DLD1 (cell line): ENCODE data around the gene YWHAQ.

Source experiments
- in situ Hi-C: cut with HindIII; loops from 2 replicates; pipeline ENCODE4 v1.10.0; 2017; ENCODE audit warnings: low sequenced_read_pairs

The YWHAQ gene

GRCh38 chr2:9655441-9656269 lies 24.9 kb upstream of the YWHAQ start:
- in situ Hi-C loops: no loop called here

- in situ Hi-C loops: no loop called here
Observed at GRCh38 chr2:9654452-9655100, 23.8 kb upstream of the YWHAQ start.

- in situ Hi-C loops: no loop called here
Observed at GRCh38 chr2:9653485-9654271, 22.9 kb upstream of the YWHAQ start.

GRCh38 chr2:9652898-9653479 lies 22.2 kb upstream of the YWHAQ start:
- in situ Hi-C loops: no loop called here

GRCh38 chr2:9652267-9652666 lies 21.5 kb upstream of the YWHAQ start:
- in situ Hi-C loops: no loop called here

GRCh38 chr2:9650119-9650821 lies 19.5 kb upstream of the YWHAQ start:
- in situ Hi-C loops: no loop called here

- in situ Hi-C loops: no loop called here
Observed at GRCh38 chr2:9649261-9649660, 18.5 kb upstream of the YWHAQ start.

GRCh38 chr2:9648821-9649220 lies 18.0 kb upstream of the YWHAQ start:
- in situ Hi-C loops: no loop called here

- in situ Hi-C loops: no loop called here
Observed at GRCh38 chr2:9647884-9648283, 17.1 kb upstream of the YWHAQ start.

- in situ Hi-C loops: no loop called here
Observed at GRCh38 chr2:9646196-9647030, 15.6 kb upstream of the YWHAQ start.

- in situ Hi-C loops: loop anchor here (5.0 kb wide), 1 partner anchor 48 kb away; no protein-coding TSS in a partner anchor
Observed at GRCh38 chr2:9644603-9645002, 13.8 kb upstream of the YWHAQ start.

GRCh38 chr2:9644021-9644420 lies 13.2 kb upstream of the YWHAQ start:
- in situ Hi-C loops: loop anchor here (5.0 kb wide), 1 partner anchor 48 kb away; no protein-coding TSS in a partner anchor

- in situ Hi-C loops: loop anchor here (5.0 kb wide), 1 partner anchor 51 kb away; no protein-coding TSS in a partner anchor
Observed at GRCh38 chr2:9641641-9642040, 10.8 kb upstream of the YWHAQ start.

- in situ Hi-C loops: loop anchor here (5.0 kb wide), 1 partner anchor 52 kb away; no protein-coding TSS in a partner anchor
Observed at GRCh38 chr2:9640403-9641104, 9.8 kb upstream of the YWHAQ start.

GRCh38 chr2:9639740-9640343 lies 9.0 kb upstream of the YWHAQ start:
- in situ Hi-C loops: loop anchor here (5.0 kb wide), 1 partner anchor 52 kb away; no protein-coding TSS in a partner anchor

- in situ Hi-C loops: no loop called here
Observed at GRCh38 chr2:9639000-9639602, 8.3 kb upstream of the YWHAQ start.

GRCh38 chr2:9638532-9638931 lies 7.7 kb upstream of the YWHAQ start:
- in situ Hi-C loops: no loop called here

GRCh38 chr2:9637330-9637729 lies 6.5 kb upstream of the YWHAQ start:
- in situ Hi-C loops: no loop called here
